ENCODE results near the gene TMEM170A.

DNA sequence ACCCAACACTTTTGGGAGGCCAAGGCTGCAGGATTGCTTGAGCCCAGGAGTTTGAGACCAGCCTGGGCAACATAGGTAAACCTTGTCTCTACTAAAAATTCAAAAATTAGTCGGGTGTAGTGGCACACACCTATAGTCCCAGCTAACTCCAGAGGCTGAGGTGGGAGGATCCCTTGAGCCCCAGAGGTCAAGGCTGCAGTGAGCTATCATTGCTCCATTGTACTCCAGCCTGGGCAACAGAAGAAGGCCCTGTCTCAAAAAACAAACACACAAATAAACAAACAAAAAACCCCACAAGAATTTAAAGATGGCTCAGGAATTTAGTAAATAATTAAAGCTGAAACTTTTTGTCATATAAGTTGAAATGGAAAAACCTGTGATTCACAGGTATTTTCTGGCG lies 2.3 kb upstream of the TMEM170A start:
- no peak for TF ChIP-seq GATA2 (IDR thresholded peaks at IDR 0.05; ENCODE audit: low read depth, low read length)
- no peak for TF ChIP-seq GATA3 (IDR thresholded peaks at IDR 0.05; ENCODE audit: low read depth, low read length)
